Endometrial microvascular endothelial cells (primary cell): ENCODE data around the gene FMNL1. TPM values are rescaled to one million over a fixed set of nuclear protein-coding genes. Genes with fewer than 3 reads are reported as not detected.
"Not testable (repeated sequence)": the region's sequence is repeated elsewhere in the genome, so short reads cannot be mapped to it uniquely, and the experiment has no call there.

Source experiments
- in situ Hi-C: cut with HindIII; loops from 2 replicates; pipeline ENCODE4 v1.10.0; 2017; ENCODE audit warnings: low sequenced_read_pairs, low pct_unique_long_range_greater_than_20kb; ENCODE audit errors: inconsistent ontology term
- total RNA-seq: library from RNA; depleted of rRNA; stranded (reverse); fragments of >200 nt; gene quantifications from one replicate; pipeline ENCODE4 v1.2.3, GENCODE V29; 2015; ENCODE audit errors: inconsistent ontology term

The FMNL1 gene
- under 0.01 TPM for total RNA-seq

DNA sequence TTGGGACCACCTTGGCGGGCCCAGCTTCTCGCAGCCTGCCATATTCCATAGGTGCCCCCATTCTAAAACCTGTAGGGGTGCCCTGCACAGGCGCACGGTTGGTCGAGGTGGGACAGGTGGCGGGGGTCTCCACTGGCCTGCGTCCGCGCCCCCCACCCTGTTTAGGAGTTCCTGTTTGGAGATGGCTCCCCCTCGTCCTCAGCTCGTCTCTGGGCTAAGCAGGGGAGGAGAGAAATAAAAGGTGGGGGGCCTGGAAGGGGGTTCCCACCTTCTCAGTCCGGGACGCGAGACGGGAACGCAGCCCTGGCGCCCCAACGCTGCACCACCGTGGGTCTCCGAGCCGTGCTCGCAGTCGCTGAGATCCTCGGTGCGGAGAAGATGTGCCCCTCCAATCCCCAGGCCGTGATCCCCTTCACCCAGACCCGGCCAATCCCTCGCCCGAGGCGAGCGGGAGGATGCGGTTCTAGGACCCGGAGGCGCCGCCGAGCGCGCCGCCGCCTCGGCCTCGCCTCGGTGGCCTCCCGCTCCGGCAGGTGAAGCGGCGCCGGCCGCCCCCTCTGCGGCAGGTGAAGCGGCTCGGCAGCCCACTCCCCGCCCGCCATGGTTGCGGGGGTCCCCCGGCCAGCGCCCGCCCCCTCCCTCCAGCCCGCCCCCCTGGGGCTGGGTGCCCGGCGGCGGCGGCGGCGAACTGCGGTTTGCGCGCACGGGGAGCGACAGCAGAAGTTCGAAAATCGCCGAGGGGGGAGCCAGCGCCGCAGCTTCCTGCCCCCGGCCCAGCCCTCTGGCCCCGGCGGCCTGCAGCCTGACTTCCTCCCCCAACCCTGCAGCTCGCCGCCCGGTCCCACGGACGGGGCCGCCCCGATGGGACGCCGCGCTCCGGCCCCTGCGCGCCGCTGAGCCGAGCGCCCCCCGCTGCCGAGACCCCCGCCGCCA lies at the start of gene FMNL1:
FMNL1 (plus strand) TSS at position 805 of the 933 bp plus-strand sequence. CDS start 240 bp downstream, outside the sequence.
- in situ Hi-C loops = no loop called here

GRCh38 chr17:45172232-45172540 lies 49.5 kb upstream of the FMNL1 start:
- in situ Hi-C loops = no loop called here

- in situ Hi-C loops = no loop called here
Measured at GRCh38 chr17:45172541-45173286, 49.0 kb upstream of the FMNL1 start.

DNA sequence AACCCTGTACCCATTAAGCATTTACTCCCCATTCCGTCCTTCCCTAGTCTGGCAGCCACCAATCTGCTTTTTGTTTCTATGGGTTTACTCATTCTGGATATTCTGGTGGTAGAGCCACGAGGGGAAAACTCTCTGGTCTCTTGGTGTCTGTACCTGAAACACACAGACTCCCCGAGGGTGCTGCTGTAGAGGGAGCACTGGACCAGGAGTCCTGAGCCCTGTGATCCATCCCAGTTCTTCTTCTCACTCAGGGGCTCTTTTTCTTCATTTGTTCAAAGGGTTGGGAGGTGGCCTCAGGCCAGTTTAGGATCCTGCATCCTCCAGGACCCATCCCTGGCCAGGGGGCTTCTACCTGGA lies 45.9 kb upstream of the FMNL1 start:
- in situ Hi-C loops = no loop called here

DNA sequence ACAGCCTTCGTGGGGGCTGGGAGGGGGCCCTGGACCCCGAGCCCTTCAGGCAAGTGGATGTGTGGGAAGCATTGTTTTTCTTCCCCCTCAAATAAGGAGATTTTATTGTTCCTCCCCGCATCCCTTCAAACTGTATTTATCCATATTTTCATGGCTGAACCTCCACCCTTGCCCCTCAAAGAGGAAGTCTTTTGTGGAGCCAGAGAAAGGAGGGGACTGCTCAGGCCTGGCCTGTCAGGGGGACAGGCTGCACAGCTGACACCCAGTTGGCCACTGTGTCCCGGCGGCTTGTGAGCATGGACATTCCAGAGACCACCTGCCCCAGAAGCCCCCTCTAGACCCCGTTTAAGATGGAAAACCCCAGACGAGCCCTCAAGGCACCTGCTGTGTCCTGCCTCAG lies 44.1 kb upstream of the FMNL1 start:
- in situ Hi-C loops = no loop called here

DNA sequence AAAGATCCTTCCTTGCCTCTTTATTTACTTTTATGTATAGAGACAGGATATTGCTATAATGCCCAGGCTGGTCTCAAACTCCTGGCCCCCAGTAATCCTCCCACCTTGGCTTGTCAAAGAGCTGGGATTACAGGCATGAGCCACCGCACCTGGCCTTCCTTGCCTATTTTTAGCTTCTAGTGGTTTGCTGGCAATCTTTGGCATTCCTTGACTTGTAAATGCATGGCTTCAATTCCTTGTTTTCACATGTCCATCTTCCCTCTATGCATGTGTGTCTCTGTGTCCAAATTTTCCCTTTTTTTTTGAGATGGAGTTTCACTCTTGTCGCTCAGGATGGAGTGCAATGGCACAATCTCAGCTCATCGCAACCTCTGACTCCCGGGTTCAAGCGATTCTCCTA lies 37.5 kb upstream of the FMNL1 start:
- in situ Hi-C loops = no loop called here

DNA sequence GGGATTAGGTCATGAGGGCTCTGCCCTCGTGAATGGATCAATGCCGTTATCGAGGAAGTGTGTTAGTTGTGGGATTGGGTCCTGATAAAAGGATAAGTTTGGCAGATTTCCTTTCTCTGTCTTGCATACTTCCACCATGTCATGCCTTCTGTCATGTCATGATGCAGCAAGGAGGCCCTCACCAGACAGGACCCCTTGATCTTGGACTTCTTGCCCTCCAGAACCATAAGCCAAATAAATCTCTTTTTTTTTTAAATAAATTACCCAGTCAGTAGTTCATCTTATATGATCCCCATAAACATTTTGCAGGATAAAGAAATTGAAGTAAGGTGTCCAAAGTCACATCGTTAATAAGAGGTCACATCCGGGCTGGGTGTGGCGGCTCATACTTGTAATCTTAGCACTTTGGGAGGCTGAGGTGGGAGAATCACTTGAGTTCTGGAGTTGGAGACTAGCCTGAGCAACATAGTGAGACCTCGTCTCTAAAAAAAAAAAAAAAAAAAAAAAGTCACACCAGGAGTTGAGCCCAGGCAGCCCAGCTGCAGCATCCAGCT lies 34.8 kb upstream of the FMNL1 start:
- in situ Hi-C loops = no loop called here

GRCh38 chr17:45189009-45189408 lies 32.7 kb upstream of the FMNL1 start:
- in situ Hi-C loops = no loop called here

DNA sequence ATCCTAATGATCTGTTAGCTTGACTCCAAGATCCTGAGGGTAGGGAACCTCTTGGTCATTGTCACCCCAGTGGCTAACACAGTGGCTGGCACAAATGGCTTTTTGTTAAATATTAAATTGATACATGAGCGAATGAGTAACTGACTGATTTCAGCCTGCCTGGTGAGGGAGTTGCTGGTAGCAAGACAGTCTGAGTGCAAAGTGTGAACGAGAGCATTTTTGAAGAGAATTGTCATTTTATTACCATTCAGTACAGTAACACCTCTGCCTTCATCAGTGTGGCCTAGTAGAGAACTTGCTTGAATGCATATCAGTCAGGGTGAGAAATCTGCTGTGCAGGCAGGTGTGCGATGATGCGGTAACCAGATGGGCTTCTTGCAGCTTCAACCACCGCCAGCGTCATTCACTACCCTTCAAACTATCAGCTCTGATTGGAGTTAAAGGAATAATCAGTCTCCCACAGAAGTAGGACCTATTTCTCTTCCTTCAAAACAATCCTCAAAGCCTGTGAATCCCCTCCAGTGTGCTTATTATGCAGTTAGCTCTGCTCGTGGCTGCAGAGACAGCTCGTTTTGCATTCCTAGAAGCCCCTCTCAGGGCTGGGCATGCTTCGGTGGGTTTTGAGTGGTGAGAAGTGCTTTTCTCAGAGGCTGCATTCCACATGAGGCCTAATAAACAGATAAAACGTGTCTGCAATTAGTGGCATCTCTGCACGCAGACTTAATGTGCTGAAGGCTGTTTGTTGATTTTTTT lies 31.0 kb upstream of the FMNL1 start:
- in situ Hi-C loops = no loop called here

- in situ Hi-C loops = no loop called here
Measured at GRCh38 chr17:45195424-45195823, 26.3 kb upstream of the FMNL1 start.

GRCh38 chr17:45197108-45197507 lies 24.6 kb upstream of the FMNL1 start:
- in situ Hi-C loops = no loop called here

DNA sequence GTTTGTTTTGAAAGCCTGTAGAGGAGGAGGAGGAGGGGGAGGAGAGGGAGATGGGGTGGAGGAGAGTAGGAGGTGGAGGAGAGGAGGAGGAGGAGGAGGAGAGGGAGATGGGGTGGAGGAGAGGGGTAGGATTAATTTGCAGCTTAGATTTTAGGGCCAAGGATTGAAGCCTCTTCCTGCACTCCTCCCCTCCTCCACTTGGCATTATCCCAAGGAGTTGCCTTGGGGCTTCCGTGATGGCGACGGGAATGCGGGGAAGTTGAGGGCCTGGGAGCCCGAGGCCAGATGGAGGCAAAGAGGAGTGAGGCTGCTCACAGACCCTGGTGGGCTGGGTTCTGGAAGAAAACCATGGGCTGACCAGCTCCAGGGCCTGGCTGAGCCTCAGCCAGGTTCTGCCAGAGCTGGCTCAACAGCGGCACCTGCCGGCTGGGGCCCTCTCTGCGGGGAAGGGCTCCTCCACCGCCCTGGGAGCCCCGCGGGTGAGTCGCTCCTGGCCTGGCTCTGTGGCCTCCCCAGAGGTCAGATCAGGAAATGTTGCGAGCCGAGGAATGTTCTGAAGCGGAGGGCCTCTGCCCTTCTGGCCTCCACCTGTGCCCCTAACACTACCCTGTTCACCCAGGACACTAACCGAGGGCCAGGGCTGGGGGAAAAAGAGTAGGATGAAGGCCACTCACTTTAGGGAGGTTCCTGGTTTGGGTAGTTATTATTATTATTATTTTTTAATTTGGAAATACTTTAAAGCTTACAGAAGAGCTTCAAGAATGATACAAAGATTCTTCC lies 23.9 kb upstream of the FMNL1 start:
- in situ Hi-C loops = no loop called here

DNA sequence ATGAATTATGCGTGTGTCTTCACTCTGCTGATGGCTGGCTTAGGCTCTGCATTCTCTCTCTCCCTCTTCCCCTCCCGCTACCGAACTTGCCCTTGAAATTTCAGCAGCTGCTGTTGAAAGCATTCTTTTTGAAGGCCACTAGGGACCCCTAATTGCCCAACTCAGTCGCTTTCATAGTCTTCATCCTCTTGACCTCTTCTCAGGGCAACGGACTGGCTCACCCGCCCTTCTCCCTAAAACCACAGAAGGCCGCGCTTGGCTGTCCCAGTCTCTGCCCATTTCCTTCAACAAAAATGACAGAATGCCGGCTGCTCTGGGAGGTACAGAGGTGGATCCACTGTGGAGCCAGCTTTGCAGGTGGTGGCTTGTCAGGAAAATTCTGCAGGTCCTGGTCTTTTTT lies 21.0 kb upstream of the FMNL1 start:
- in situ Hi-C loops = no loop called here

DNA sequence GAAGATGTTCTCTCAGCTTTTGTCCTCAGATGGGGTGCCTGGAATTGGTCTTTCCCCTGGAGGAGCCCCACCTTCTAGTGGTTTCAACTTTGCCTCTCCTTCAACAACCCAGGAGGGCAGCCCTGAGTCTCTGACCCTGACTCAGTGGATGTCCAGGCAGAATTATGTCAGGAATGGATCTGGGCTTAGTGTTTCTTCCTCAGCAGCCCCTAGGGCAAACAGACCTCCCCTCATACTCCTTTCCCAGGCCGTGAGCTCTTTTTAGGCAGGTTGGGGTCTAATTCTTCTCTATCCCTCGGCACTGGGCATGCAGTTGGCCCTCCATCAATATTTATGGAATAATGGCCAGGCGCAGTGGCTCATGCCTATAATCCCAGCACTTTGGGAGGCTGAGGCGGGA lies 20.2 kb upstream of the FMNL1 start:
- in situ Hi-C loops = no loop called here

- in situ Hi-C loops = not testable (repeated sequence)
Measured at GRCh38 chr17:45201880-45202279, 19.8 kb upstream of the FMNL1 start.

- in situ Hi-C loops = no loop called here
Measured at GRCh38 chr17:45218895-45219661, 2.6 kb upstream of the FMNL1 start.

DNA sequence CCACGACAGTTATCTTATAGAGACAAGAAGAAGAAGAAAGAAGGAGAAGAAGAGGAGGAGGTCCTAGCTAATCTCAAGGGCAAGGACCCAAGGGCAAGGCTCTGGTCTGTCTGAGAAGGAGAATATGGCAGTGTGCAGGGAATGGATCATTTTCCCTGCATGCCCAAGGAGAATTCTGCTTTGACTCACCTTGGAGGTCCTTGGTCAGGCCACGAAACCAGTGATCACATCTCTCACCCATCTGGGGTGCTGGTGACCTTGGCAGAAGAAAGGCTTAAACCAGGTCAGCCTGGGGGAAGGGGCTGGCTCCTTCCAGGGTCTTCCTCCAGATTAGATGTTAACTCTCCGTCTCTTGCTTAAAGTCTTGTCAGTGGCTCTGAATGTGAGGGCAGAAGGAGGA lies 1.6 kb upstream of the FMNL1 start:
- in situ Hi-C loops = no loop called here

DNA sequence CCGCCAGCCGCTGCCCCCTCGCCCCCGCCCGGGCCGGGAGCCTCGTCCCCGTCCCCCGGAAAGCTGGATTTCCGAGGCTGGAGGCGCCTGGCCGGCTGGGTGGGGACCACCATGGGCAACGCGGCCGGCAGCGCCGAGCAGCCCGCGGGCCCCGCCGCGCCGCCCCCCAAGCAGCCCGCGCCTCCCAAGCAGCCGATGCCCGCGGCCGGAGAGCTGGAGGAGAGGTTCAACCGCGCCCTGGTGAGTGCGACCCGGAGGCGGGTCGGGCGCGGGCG lies 266 bp downstream of the FMNL1 start:
- in situ Hi-C loops = no loop called here
